ENCODE measurements around the gene SV2C. TPM values are rescaled to one million over a fixed set of nuclear protein-coding genes. Genes with fewer than 3 reads are reported as not detected.

SV2C gene
- total RNA-seq, 1 experiment from 2014 or later = not detected

DNA sequence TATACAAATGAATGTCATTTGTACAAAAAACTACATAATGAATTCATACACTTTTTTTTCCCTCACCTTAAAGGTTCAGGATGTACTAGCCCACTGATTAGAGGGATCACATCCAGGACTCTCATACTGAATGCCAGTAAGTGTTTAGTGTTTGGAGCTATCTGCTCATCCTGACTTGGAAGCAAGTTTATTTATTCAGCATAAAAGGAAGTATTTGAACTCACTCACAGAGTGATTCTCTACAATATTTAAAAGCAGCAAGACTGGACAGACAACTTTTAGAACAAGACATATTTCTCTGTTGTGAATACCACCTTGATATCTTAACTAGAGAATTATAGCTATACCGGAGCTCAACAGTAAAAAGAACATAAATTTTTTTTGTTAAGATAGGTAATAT lies 305.1 kb downstream of the SV2C start:
- DNase-seq (ENCODE audit: unreplicated experiment) = no peak
- Mint-ChIP-seq H3K4me1 (ENCODE audit: insufficient read depth, unreplicated experiment) (no peaks in the 10 kb centered on the region), H3K9me3 (ENCODE audit: unreplicated experiment) (no peaks in the 10 kb centered on the region), H3K27me3 (ENCODE audit: insufficient read depth, unreplicated experiment) (no peaks in the 10 kb centered on the region), H3K4me3 (ENCODE audit: unreplicated experiment) (no peak overlapping the region), H3K36me3 (ENCODE audit: insufficient read depth, unreplicated experiment) (no peaks in the 10 kb centered on the region), H3K27ac (ENCODE audit: low read depth, unreplicated experiment) (no peak overlapping the region)
- intact Hi-C loops (cut with micrococcal nuclease) = no loop called here
- TF ChIP-seq, protein P1, sequence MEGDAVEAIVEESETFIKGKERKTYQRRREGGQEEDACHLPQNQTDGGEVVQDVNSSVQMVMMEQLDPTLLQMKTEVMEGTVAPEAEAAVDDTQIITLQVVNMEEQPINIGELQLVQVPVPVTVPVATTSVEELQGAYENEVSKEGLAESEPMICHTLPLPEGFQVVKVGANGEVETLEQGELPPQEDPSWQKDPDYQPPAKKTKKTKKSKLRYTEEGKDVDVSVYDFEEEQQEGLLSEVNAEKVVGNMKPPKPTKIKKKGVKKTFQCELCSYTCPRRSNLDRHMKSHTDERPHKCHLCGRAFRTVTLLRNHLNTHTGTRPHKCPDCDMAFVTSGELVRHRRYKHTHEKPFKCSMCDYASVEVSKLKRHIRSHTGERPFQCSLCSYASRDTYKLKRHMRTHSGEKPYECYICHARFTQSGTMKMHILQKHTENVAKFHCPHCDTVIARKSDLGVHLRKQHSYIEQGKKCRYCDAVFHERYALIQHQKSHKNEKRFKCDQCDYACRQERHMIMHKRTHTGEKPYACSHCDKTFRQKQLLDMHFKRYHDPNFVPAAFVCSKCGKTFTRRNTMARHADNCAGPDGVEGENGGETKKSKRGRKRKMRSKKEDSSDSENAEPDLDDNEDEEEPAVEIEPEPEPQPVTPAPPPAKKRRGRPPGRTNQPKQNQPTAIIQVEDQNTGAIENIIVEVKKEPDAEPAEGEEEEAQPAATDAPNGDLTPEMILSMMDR (IDR thresholded peaks at IDR 0.05; ENCODE audit: unreplicated experiment) = no peak
- ChIA-PET CTCF (interaction anchor here (0.5 to 1.0 kb wide), 5 partner anchors 8 to 386 kb away, joined by 3 to 5 read pairs (median 3); no protein-coding TSS in a partner anchor), POLR2A (no interaction called here)
- BruUV-seq (replicated peaks) = no TSS peak

DNA sequence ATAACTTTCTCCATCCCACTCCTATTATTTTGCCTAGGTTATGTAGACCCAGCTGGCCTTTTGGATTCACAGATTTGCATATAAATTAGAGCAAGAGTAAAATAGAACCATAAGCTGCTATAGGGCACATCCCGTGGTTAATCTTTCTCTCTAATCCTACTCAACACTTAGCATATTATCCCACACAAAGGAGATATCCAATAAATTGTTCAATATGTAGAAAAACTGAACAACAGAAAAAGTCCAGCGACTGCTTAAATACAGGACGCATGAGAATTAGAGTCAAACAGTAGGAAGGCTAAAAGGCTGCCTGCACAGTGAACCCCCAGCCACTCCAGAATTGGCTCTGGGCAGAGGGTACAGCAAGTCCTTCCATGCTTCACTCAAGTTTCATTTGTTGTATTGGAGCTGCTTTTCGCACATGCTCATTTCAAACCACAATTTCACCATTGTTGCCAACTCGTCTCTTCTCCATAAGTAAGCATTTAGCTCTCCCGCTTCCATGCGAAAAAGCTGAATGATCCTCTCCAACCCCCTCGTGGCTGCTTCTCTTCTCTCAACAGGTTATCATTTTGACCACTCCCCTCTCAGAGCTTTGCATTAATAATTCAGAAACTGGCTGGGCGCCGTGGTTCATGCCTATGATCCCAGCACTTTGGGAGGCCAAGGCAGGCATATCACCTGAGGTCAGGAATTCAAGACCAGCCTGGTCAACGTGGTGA lies 305.8 kb downstream of the SV2C start:
- ChIA-PET POLR2A (interaction anchor here (0.6 kb wide), 1 partner anchor 1461 kb away, joined by 3 read pairs; no protein-coding TSS in a partner anchor), CTCF (interaction anchor here (0.5 to 1.2 kb wide), 8 partner anchors 16 to 385 kb away, joined by 3 to 5 read pairs (median 3); no protein-coding TSS in a partner anchor)
- Mint-ChIP-seq H3K4me3 (ENCODE audit: unreplicated experiment) (no peak overlapping the region), H3K9me3 (ENCODE audit: unreplicated experiment) (no peaks in the 10 kb centered on the region), H3K27me3 (ENCODE audit: insufficient read depth, unreplicated experiment) (no peaks in the 10 kb centered on the region), H3K27ac (ENCODE audit: low read depth, unreplicated experiment) (no peak overlapping the region), H3K36me3 (ENCODE audit: insufficient read depth, unreplicated experiment) (no peaks in the 10 kb centered on the region), H3K4me1 (ENCODE audit: insufficient read depth, unreplicated experiment) (no peaks in the 10 kb centered on the region)
- BruUV-seq (replicated peaks) = no TSS peak
- intact Hi-C loops (cut with micrococcal nuclease) = no loop called here
- TF ChIP-seq, protein P1 (IDR thresholded peaks at IDR 0.05; ENCODE audit: unreplicated experiment) = no peak
- no peak for DNase-seq (ENCODE audit: unreplicated experiment)

DNA sequence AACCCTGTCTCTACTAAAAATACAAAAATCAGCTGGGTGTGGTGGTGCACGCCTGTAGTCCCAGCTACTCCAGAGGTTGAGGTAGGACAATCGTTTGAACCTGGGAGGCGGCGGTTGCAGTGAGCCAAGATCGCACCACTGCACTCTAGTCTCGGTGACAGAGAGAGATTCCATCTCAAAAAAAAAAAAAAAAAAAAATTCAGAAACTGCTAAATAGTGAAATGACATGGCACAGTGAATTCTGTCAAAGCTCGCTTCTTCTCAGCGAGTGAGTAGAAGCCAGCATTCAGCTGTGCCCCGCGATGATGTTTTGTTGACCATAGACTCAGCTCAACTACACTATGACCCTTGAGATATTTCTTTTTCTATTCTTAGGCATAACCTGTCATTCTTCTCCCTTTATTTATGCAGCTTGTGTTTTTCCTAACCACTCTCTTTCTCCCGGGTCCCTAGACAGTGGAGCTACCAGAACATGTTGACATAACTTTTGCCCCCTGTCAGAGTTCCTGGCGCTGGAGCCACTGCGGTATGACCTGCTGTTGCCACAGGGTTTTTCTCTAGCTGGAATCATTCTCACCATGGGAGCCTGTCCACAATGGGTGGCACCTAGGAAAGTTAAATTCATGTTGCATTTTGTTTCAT lies 306.5 kb downstream of the SV2C start:
- no peaks in the 10 kb centered on the region for H3K27me3 Mint-ChIP-seq (ENCODE audit: insufficient read depth, unreplicated experiment)
- intact Hi-C loops (cut with micrococcal nuclease) = no loop called here
- H3K27ac Mint-ChIP-seq (ENCODE audit: low read depth, unreplicated experiment) = no peak overlapping the region
- H3K4me3 Mint-ChIP-seq (ENCODE audit: unreplicated experiment) = no peak overlapping the region
- no TSS peak for BruUV-seq (replicated peaks)
- ChIA-PET CTCF (interaction anchor here (0.5 to 1.2 kb wide), 4 partner anchors 16 to 213 kb away, joined by 3 to 4 read pairs (median 3); no protein-coding TSS in a partner anchor), POLR2A (no interaction called here)
- TF ChIP-seq, protein P1 (IDR thresholded peaks at IDR 0.05; ENCODE audit: unreplicated experiment) = no peak
- H3K36me3 Mint-ChIP-seq (ENCODE audit: insufficient read depth, unreplicated experiment) = no peaks in the 10 kb centered on the region
- no peaks in the 10 kb centered on the region for H3K9me3 Mint-ChIP-seq (ENCODE audit: unreplicated experiment)
- no peaks in the 10 kb centered on the region for H3K4me1 Mint-ChIP-seq (ENCODE audit: insufficient read depth, unreplicated experiment)
- no peak for DNase-seq (ENCODE audit: unreplicated experiment)

DNA sequence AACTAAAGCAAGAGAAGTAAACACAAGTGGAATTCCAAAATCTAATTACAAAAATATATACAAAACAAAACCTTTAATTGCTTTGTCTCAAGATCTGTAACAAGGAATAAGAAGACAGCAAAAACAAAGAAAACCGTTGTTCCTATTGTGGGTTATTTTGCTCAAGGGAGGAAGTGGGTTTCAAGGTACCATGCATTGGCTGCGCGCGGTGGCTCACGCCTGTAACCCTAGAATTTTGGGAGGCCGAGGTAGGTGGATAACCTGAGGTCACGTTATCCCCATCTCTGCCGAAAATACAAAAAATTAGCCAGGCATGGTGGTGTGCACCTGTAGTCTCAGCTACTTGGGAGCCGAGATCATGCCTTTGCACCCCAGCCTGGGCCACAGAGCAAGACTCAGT lies 307.8 kb downstream of the SV2C start:
- DNase-seq (ENCODE audit: unreplicated experiment) = no peak
- H3K9me3 Mint-ChIP-seq (ENCODE audit: unreplicated experiment) = no peaks in the 10 kb centered on the region
- TF ChIP-seq, protein P1 (IDR thresholded peaks at IDR 0.05; ENCODE audit: unreplicated experiment) = no peak
- intact Hi-C loops (cut with micrococcal nuclease) = no loop called here
- H3K36me3 Mint-ChIP-seq (ENCODE audit: insufficient read depth, unreplicated experiment) = no peaks in the 10 kb centered on the region
- H3K27me3 Mint-ChIP-seq (ENCODE audit: insufficient read depth, unreplicated experiment) = no peaks in the 10 kb centered on the region
- H3K4me1 Mint-ChIP-seq (ENCODE audit: insufficient read depth, unreplicated experiment) = no peaks in the 10 kb centered on the region
- no TSS peak for BruUV-seq (replicated peaks)
- H3K4me3 Mint-ChIP-seq (ENCODE audit: unreplicated experiment) = no peak overlapping the region
- ChIA-PET CTCF (interaction anchor here (0.6 to 0.9 kb wide), 2 partner anchors 12 to 82 kb away, joined by 3 read pairs; no protein-coding TSS in a partner anchor), POLR2A (no interaction called here)
- H3K27ac Mint-ChIP-seq (ENCODE audit: low read depth, unreplicated experiment) = no peak overlapping the region
